Muscle of leg (tissue), 11 donors: ENCODE data around the gene SNX25. TPM values are rescaled to one million over a fixed set of nuclear protein-coding genes. Genes with fewer than 3 reads are reported as not detected.

Source experiments
- DNase-seq: peaks from one replicate; pipeline ENCODE4 v3.0.0; 2013
- H3K27ac ChIP-seq: one replicate; pipeline ENCODE4 v1.5.1; 2013; ENCODE audit warnings: mild to moderate bottlenecking, low read length, control low read depth
- H3K27me3 ChIP-seq: one replicate; pipeline ENCODE4 v1.6.1; 2013; ENCODE audit warnings: low read length; ENCODE audit not compliant: control insufficient read depth, insufficient read depth
- H3K36me3 ChIP-seq: one replicate; pipeline ENCODE4 v1.6.1; 2013; ENCODE audit warnings: low read length; ENCODE audit not compliant: control insufficient read depth, insufficient read depth
- H3K4me1 ChIP-seq: one replicate; pipeline ENCODE4 v1.6.1; 2013; ENCODE audit warnings: low read length; ENCODE audit not compliant: control insufficient read depth, insufficient read depth
- H3K4me3 ChIP-seq: one replicate; pipeline ENCODE4 v1.5.1; 2013; ENCODE audit warnings: low read length, control low read depth
- H3K9me3 ChIP-seq: replicated peaks from 2 replicates; pipeline ENCODE4 v1.6.1; 2013; ENCODE audit warnings: low read depth, low read length; ENCODE audit not compliant: control insufficient read depth
- WGBS: methylation state at CpG from one replicate; pipeline ENCODE4 v1.1.5; 2013; ENCODE audit warnings: missing lambda C conversion rate; ENCODE audit not compliant: insufficient coverage; 5-methylcytosine and 5-hydroxymethylcytosine counted together
- polyA plus RNA-seq, 8 donors: library from polyadenylated mRNA; unstranded; fragments of 120-200 nt; gene quantifications; one replicate each; pipeline versions ENCODE4 v1.2.1 to v1.2.3, GENCODE V29; 2013; ENCODE audit warnings: inconsistent platforms in 1 of 8, low replicate concordance in 1 of 8; ENCODE audit not compliant: insufficient read length in 8 of 8, insufficient read depth in 1 of 8
- total RNA-seq: library from RNA; stranded (reverse); fragments of 120-200 nt; gene quantifications from one replicate; pipeline ENCODE4 v1.2.4, GENCODE V29; 2013

Gene SNX25
- total and polyA plus RNA-seq, 9 donors = 7.0 to 14.6 (median 8.2) TPM

GRCh38 chr4:185278716-185279115 is 69.3 kb downstream of the SNX25 start:
- Histone ChIP-seq H3K27ac (no peak overlapping the region), H3K4me1 (no peaks in the 10 kb centered on the region), H3K4me3 (no peak overlapping the region), H3K9me3 (no peaks in the 10 kb centered on the region), H3K36me3 (no peaks in the 10 kb centered on the region), H3K27me3 (no peaks in the 10 kb centered on the region)
- DNase-seq = no peak
- no CpG with 5 or more reads among the region's 3 CpGs for WGBS

- Histone ChIP-seq H3K9me3 (no peaks in the 10 kb centered on the region), H3K36me3 (no peaks in the 10 kb centered on the region), H3K4me3 (no peak overlapping the region), H3K27ac (no peak overlapping the region), H3K4me1 (no peaks in the 10 kb centered on the region), H3K27me3 (no peaks in the 10 kb centered on the region)
- WGBS = 66% methylated on average over 4 of the region's 5 CpGs
- no peak for DNase-seq
Measured at GRCh38 chr4:185280608-185281007, 71.2 kb downstream of the SNX25 start.

GRCh38 chr4:185282968-185283367 is 73.6 kb downstream of the SNX25 start:
- DNase-seq = no peak
- Histone ChIP-seq H3K27ac (no peak overlapping the region), H3K27me3 (no peaks in the 10 kb centered on the region), H3K9me3 (no peaks in the 10 kb centered on the region), H3K4me3 (no peak overlapping the region), H3K36me3 (no peaks in the 10 kb centered on the region), H3K4me1 (no peaks in the 10 kb centered on the region)
- WGBS = no CpG with 5 or more reads among the region's 1 CpG

- Histone ChIP-seq H3K9me3 (no peaks in the 10 kb centered on the region), H3K27ac (no peak overlapping the region), H3K4me3 (no peak overlapping the region), H3K36me3 (no peaks in the 10 kb centered on the region), H3K27me3 (no peaks in the 10 kb centered on the region), H3K4me1 (no peaks in the 10 kb centered on the region)
- DNase-seq = no peak
Measured at GRCh38 chr4:185283723-185284122, 74.3 kb downstream of the SNX25 start.

GRCh38 chr4:185285632-185286393 is 76.4 kb downstream of the SNX25 start:
- Histone ChIP-seq H3K9me3 (no peaks in the 10 kb centered on the region), H3K27me3 (no peaks in the 10 kb centered on the region), H3K4me1 (no peaks in the 10 kb centered on the region), H3K27ac (no peak overlapping the region), H3K4me3 (no peak overlapping the region), H3K36me3 (no peaks in the 10 kb centered on the region)
- WGBS = no CpG with 5 or more reads among the region's 6 CpGs
- DNase-seq = no peak

- Histone ChIP-seq H3K9me3 (no peaks in the 10 kb centered on the region), H3K36me3 (no peaks in the 10 kb centered on the region), H3K4me3 (no peak overlapping the region), H3K4me1 (no peaks in the 10 kb centered on the region), H3K27ac (no peak overlapping the region), H3K27me3 (no peaks in the 10 kb centered on the region)
- DNase-seq = no peak
- WGBS = 100% methylated on average over 1 of the region's 3 CpGs
Measured at GRCh38 chr4:185286571-185286970, 77.2 kb downstream of the SNX25 start.

- DNase-seq = no peak
- Histone ChIP-seq H3K27me3 (no peaks in the 10 kb centered on the region), H3K9me3 (no peaks in the 10 kb centered on the region), H3K4me3 (no peak overlapping the region), H3K27ac (no peak overlapping the region), H3K36me3 (no peaks in the 10 kb centered on the region), H3K4me1 (no peaks in the 10 kb centered on the region)
- 64% methylated on average over 3 of the region's 4 CpGs for WGBS
Measured at GRCh38 chr4:185287031-185287430, 77.6 kb downstream of the SNX25 start.

- Histone ChIP-seq H3K4me3 (no peak overlapping the region), H3K9me3 (no peaks in the 10 kb centered on the region), H3K36me3 (no peaks in the 10 kb centered on the region), H3K27me3 (no peaks in the 10 kb centered on the region), H3K27ac (no peak overlapping the region), H3K4me1 (no peaks in the 10 kb centered on the region)
- DNase-seq = no peak
- 57% methylated on average over 5 of the region's 6 CpGs for WGBS
Measured at GRCh38 chr4:185290018-185290607, 80.7 kb downstream of the SNX25 start.

- DNase-seq = no peak
- Histone ChIP-seq H3K4me1 (no peaks in the 10 kb centered on the region), H3K4me3 (no peak overlapping the region), H3K36me3 (no peaks in the 10 kb centered on the region), H3K27ac (no peak overlapping the region), H3K27me3 (no peaks in the 10 kb centered on the region), H3K9me3 (no peaks in the 10 kb centered on the region)
- 8% methylated on average over 4 of the region's 5 CpGs for WGBS
Measured at GRCh38 chr4:185290656-185291055, 81.3 kb downstream of the SNX25 start.

GRCh38 chr4:185293202-185293601 is 83.8 kb downstream of the SNX25 start:
- Histone ChIP-seq H3K4me1 (no peaks in the 10 kb centered on the region), H3K27me3 (no peaks in the 10 kb centered on the region), H3K9me3 (no peaks in the 10 kb centered on the region), H3K36me3 (no peaks in the 10 kb centered on the region), H3K27ac (no peak overlapping the region), H3K4me3 (no peak overlapping the region)
- DNase-seq = no peak
- no CpG with 5 or more reads among the region's 1 CpG for WGBS
